HCT116 (cell line): ENCODE results near the gene CD28. TPM values are rescaled to one million over a fixed set of nuclear protein-coding genes. Genes with fewer than 3 reads are reported as not detected.

Experiments
- ATAC-seq: fragments of 200-7000 bp; cut with Tn5 transposase; 2 replicates; pipeline ENCODE4 v1.9.1; 2020; ENCODE audit warnings: mild to moderate bottlenecking, moderate library complexity
- BruUV-seq: library from RNA; stranded (reverse); fragments of 400-500 nt; replicated peaks from 2 replicates; lab custom pipeline; 2021; lab: Mats Ljungman, UMichigan
- CTCF ChIA-PET: fragments of 300-600 bp; sonication (Branson Sonifier 250); formaldehyde crosslinking; loops from one replicate; lab custom pipeline; 2021; ENCODE audit warnings: antibody characterized with exemption; lab: Charles Lee
- POLR2A ChIA-PET: fragments of 300-600, 350-600 bp; sonication (Branson Sonifier 250); formaldehyde crosslinking; loops from one replicate; lab custom pipeline; 2021; ENCODE audit warnings: antibody characterized with exemption; lab: Charles Lee
- RAD21 ChIA-PET, 2 experiments: fragments of 300-600 bp; sonication (Branson Sonifier 250); formaldehyde crosslinking; loops; one replicate each; lab custom pipeline; 2023; ENCODE audit warnings: low total read pairs in 2 of 2; ENCODE audit not compliant: uncharacterized antibody in 2 of 2, unreplicated experiment in 2 of 2, low non-redundant PET in 1 of 2; lab: Charles Lee
- DNase-seq: peaks from one replicate; pipeline ENCODE4 v3.0.0-alpha.2; 2010; ENCODE audit warnings: low read depth, low spot score
- H2AFZ ChIP-seq: fragments of 200-600 bp; shearing (Covaris generic), sonication (generic); 2 replicates; pipeline ENCODE4 v1.6.1; 2017; ENCODE audit warnings: low read depth, mixed run types, mixed read lengths, antibody characterized with exemption, low read length; ENCODE audit not compliant: poor library complexity, severe bottlenecking
- H3K27ac ChIP-seq: 2 replicates; pipeline ENCODE4 v1.5.1; 2012; ENCODE audit warnings: low read depth, low read length
- H3K27me3 ChIP-seq: fragments of 200-600 bp; sonication (generic); 2 replicates; pipeline ENCODE4 v1.6.1; 2016; ENCODE audit warnings: mixed run types, low read length, mixed read lengths; ENCODE audit not compliant: insufficient read depth
- H3K36me3 ChIP-seq, 2 experiments: fragments of 200-500 bp in 1 of 2; fragments of 200-600 bp in 1 of 2; sonication (Bioruptor generic) in 1 of 2; sonication (generic) in 1 of 2; 2 replicates each; pipeline versions ENCODE4 v1.5.1 to v1.6.1; 2014 to 2016; ENCODE audit warnings: low read length in 2 of 2, inconsistent platforms in 1 of 2, mixed read lengths in 1 of 2, mixed run types in 1 of 2; ENCODE audit not compliant: insufficient read depth in 2 of 2, control insufficient read depth in 1 of 2
- H3K4me1 ChIP-seq, 2 experiments: fragments of 200-600 bp in 1 of 2; sonication (generic) in 1 of 2; 2 replicates each; pipeline versions ENCODE4 v1.5.1 to v1.6.1; 2012 to 2017; ENCODE audit warnings: low read length in 2 of 2, inconsistent platforms in 1 of 2, mild to moderate bottlenecking in 1 of 2, mixed read lengths in 1 of 2, mixed run types in 1 of 2, moderate library complexity in 1 of 2; ENCODE audit not compliant: insufficient read depth in 2 of 2, control insufficient read depth in 1 of 2
- H3K4me2 ChIP-seq: fragments of 200-600 bp; sonication (generic); 2 replicates; pipeline ENCODE4 v1.6.1; 2017; ENCODE audit warnings: mixed run types, low read length, mixed read lengths
- H3K4me3 ChIP-seq, 2 experiments: fragments of 200-600 bp in 1 of 2; sonication (generic) in 1 of 2; replicated peaks in 1 of 2; 2 replicates each; pipeline ENCODE4 v1.5.1; 2011 to 2016; ENCODE audit warnings: low read length in 2 of 2, control low read depth in 1 of 2, low read depth in 1 of 2, mild to moderate bottlenecking in 1 of 2, mixed read lengths in 1 of 2, mixed run types in 1 of 2
- H3K79me2 ChIP-seq: fragments of 200-600 bp; sonication (generic); 2 replicates; pipeline ENCODE4 v1.6.1; 2017; ENCODE audit warnings: mild to moderate bottlenecking, mixed run types, low read length, moderate library complexity, mixed read lengths; ENCODE audit not compliant: insufficient read depth
- H3K9ac ChIP-seq: fragments of 200-600 bp; sonication (generic); 2 replicates; pipeline ENCODE4 v1.6.1; 2016; ENCODE audit warnings: low read length, mixed read lengths
- H3K9me2 ChIP-seq: fragments of 200-600 bp; sonication (generic), shearing (Covaris generic); 2 replicates; pipeline ENCODE4 v1.6.1; 2017; ENCODE audit warnings: mixed run types, mild to moderate bottlenecking, moderate library complexity; ENCODE audit not compliant: insufficient read depth
- H3K9me3 ChIP-seq, 2 experiments: fragments of 200-500 bp in 1 of 2; fragments of 200-600 bp in 1 of 2; sonication (Bioruptor generic) in 1 of 2; sonication (generic) in 1 of 2; 2 replicates each; pipeline ENCODE4 v1.6.1; 2014 to 2017; ENCODE audit warnings: low read length in 2 of 2, mixed read lengths in 2 of 2, inconsistent platforms in 1 of 2, low read depth in 1 of 2, mild to moderate bottlenecking in 1 of 2, mixed run types in 1 of 2, moderate library complexity in 1 of 2; ENCODE audit not compliant: control insufficient read depth in 1 of 2, insufficient read depth in 1 of 2
- H4K20me1 ChIP-seq: fragments of 200-600 bp; sonication (generic), shearing (Covaris generic); 2 replicates; pipeline ENCODE4 v1.6.1; 2017; ENCODE audit warnings: mixed run types, mild to moderate bottlenecking, moderate library complexity; ENCODE audit not compliant: insufficient read depth
- CBX3 ChIP-seq: IDR thresholded peaks from 2 replicates; pipeline ENCODE4 v1.6.1; 2012; ENCODE audit warnings: low read depth
- CEBPB ChIP-seq: IDR thresholded peaks from 2 replicates; pipeline ENCODE4 v1.6.1; 2012; ENCODE audit warnings: low read depth
- CTCF ChIP-seq, 3 experiments: fragments of 200-600 bp in 1 of 3; sonication (generic) in 1 of 3; IDR thresholded peaks in 2 of 3; conservative IDR thresholded peaks in 1 of 3; 2 replicates each; pipeline ENCODE4 v1.5.1; 2012 to 2017; ENCODE audit warnings: low read depth in 2 of 3, low read length in 2 of 3, antibody characterized with exemption in 1 of 3, borderline replicate concordance in 1 of 3, control low read depth in 1 of 3, mild to moderate bottlenecking in 1 of 3, mixed read lengths in 1 of 3, mixed run types in 1 of 3, moderate library complexity in 1 of 3; ENCODE audit not compliant: insufficient read depth in 1 of 3
- EGR1 ChIP-seq: IDR thresholded peaks from 2 replicates; pipeline ENCODE4 v1.6.1; 2012; ENCODE audit warnings: low read depth
- EZH2 ChIP-seq: fragments of 200-600 bp; sonication (generic); IDR thresholded peaks from 2 replicates; pipeline ENCODE4 v1.6.1; 2017; ENCODE audit warnings: antibody characterized with exemption, mixed run types
- EZH2phosphoT487 ChIP-seq: fragments of 200-600 bp; IDR thresholded peaks from 2 replicates; pipeline ENCODE4 v1.6.1; 2018; ENCODE audit warnings: antibody characterized with exemption, borderline replicate concordance
- FOSL1 ChIP-seq: IDR thresholded peaks from 2 replicates; pipeline ENCODE4 v1.6.1; 2012; ENCODE audit warnings: low read depth
- JUND ChIP-seq: IDR thresholded peaks from 2 replicates; pipeline ENCODE4 v1.6.1; 2012
- MAX ChIP-seq: IDR thresholded peaks from 2 replicates; pipeline ENCODE4 v1.6.1; 2012
- POLR2A ChIP-seq: IDR thresholded peaks from 2 replicates; pipeline ENCODE4 v1.7.0; 2011; ENCODE audit warnings: borderline replicate concordance; ENCODE audit not compliant: insufficient read depth, insufficient read length; ENCODE audit errors: extremely low read depth
- RAD21 ChIP-seq: IDR thresholded peaks from 2 replicates; pipeline ENCODE4 v1.6.1; 2012; ENCODE audit warnings: low read depth, mild to moderate bottlenecking
- REST ChIP-seq: IDR thresholded peaks from 2 replicates; pipeline ENCODE4 v1.6.1; 2012; ENCODE audit warnings: low read depth
- SIN3A ChIP-seq: IDR thresholded peaks from 2 replicates; pipeline ENCODE4 v1.6.1; 2012; ENCODE audit warnings: low read depth
- SP1 ChIP-seq: IDR thresholded peaks from 2 replicates; pipeline ENCODE4 v1.6.1; 2012; ENCODE audit warnings: low read depth
- YY1 ChIP-seq: IDR thresholded peaks from 2 replicates; pipeline ENCODE4 v1.6.1; 2011; ENCODE audit warnings: low read length, low read depth, moderate library complexity, mild to moderate bottlenecking; ENCODE audit not compliant: insufficient replicate concordance; ENCODE audit errors: extremely low read depth
- ZBTB33 ChIP-seq: IDR thresholded peaks from 2 replicates; pipeline ENCODE4 v1.6.1; 2011; ENCODE audit warnings: mild to moderate bottlenecking, low read length, moderate library complexity; ENCODE audit not compliant: insufficient replicate concordance; ENCODE audit errors: extremely low read depth
- ZNF274 ChIP-seq: fragments of 200-500 bp; sonication (Bioruptor generic); IDR thresholded peaks from 2 replicates; pipeline ENCODE4 v1.6.1; 2014; ENCODE audit warnings: mild to moderate bottlenecking, low read depth, low read length, inconsistent platforms
- intact Hi-C: fragments of 100-400 bp; cut with micrococcal nuclease; formaldehyde crosslinking; loops from 2 replicates; pipeline ENCODE4 v1.10.0; 2022
- total RNA-seq: library from RNA; stranded (reverse); gene quantifications from one replicate; pipeline ENCODE4 v1.2.1, GENCODE V29; 2021; ENCODE audit not compliant: unreplicated experiment

Gene CD28
- total RNA-seq, 1 experiment from 2014 or later = 0.37 TPM

GRCh38 chr2:203710952-203711351, 4.5 kb downstream of the CD28 start:
- no peak for ATAC-seq
- no peak overlapping the region for H3K4me3 ChIP-seq

More at GRCh38 chr2:203710952-203711351, 4.5 kb downstream of the CD28 start:
- no peaks in the 10 kb centered on the region for H3K36me3 ChIP-seq
- no peaks in the 10 kb centered on the region for H3K9me3 ChIP-seq
- no peak overlapping the region for H3K27ac ChIP-seq
- intact Hi-C loops = no loop called here
- ChIA-PET RAD21 (no interaction called here), POLR2A (no interaction called here), CTCF (no interaction called here)
- H3K4me1 ChIP-seq = no peaks in the 10 kb centered on the region
- TF ChIP-seq EZH2 = no peak
- no peak for TF ChIP-seq SP1
- TF ChIP-seq EGR1 = no peak
- TF ChIP-seq YY1 = no peak
- TF ChIP-seq REST = no peak
- TF ChIP-seq ZBTB33 = no peak
- TF ChIP-seq EZH2phosphoT487 = no peak
- no peak for TF ChIP-seq SIN3A
- TF ChIP-seq CTCF (IDR thresholded peaks at IDR 0.05 in 2 of 3, conservative IDR thresholded peaks at IDR 0.05 in 1 of 3; ENCODE audit: borderline replicate concordance in 1 of 3, insufficient read depth in 1 of 3, low read depth in 2 of 3, low read length in 2 of 3) = no peak
- no peak for TF ChIP-seq POLR2A
- TF ChIP-seq CBX3 = no peak
- no peak for TF ChIP-seq FOSL1
- TF ChIP-seq CEBPB = no peak
- TF ChIP-seq ZNF274 = no peak
- TF ChIP-seq MAX = no peak
- no peak for TF ChIP-seq JUND
- TF ChIP-seq RAD21 = no peak
- no peak for DNase-seq
- H3K9me2 ChIP-seq = no peaks in the 10 kb centered on the region
- H2AFZ ChIP-seq = no peak overlapping the region
- H4K20me1 ChIP-seq = no peaks in the 10 kb centered on the region
- H3K9ac ChIP-seq = no peak overlapping the region
- H3K4me2 ChIP-seq = no peak overlapping the region
- BruUV-seq = no TSS peak
- no peaks in the 10 kb centered on the region for H3K27me3 ChIP-seq
- no peaks in the 10 kb centered on the region for H3K79me2 ChIP-seq
